HG02623 (cell line): ENCODE results near the gene SIAH3.

Experiments
- ATAC-seq: cut with Tn5 transposase; IDR thresholded peaks from one replicate; pipeline ENCODE4 v1.9.1; 2021; ENCODE audit warnings: moderate library complexity; ENCODE audit not compliant: unreplicated experiment

Gene SIAH3

DNA sequence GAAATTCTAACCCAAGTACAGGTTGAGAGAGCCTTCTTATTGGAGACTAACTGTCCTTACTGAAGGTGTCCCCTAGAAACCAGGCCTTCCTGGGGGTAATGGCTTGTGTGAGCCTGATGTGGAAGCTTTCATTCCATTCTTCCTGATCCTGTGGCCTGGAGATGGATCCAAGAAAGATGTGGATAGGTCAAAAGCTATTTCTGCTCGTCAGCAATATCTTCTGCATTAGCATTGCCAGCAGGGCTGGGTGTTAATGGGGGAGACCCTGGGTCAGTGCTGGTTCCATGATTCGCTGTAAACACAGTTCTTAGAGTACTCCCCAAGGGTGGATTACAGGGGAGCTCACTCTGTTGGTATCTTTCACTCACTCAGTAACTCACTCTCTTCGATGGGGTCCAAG lies 106.6 kb downstream of the SIAH3 start:
- no peak for ATAC-seq

DNA sequence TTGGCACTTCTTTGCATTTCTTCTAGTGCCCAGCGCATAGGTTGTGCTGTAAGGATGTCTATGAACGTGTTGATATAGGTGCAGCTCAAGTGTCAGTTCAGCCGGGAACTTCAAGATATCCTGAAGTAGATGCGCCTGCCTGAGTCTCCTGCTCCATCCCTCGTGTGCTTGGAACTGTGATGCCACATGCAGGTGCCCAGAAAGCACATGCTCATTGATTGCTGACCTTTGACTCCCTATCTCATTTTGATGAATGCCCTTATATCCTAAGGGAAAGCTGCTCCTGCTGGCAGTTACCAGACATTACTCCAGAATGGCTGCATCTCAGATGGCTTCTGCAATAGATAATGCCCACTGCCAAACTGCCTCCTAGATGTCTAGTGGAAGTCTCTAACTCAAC lies 108.6 kb downstream of the SIAH3 start:
- no peak for ATAC-seq

DNA sequence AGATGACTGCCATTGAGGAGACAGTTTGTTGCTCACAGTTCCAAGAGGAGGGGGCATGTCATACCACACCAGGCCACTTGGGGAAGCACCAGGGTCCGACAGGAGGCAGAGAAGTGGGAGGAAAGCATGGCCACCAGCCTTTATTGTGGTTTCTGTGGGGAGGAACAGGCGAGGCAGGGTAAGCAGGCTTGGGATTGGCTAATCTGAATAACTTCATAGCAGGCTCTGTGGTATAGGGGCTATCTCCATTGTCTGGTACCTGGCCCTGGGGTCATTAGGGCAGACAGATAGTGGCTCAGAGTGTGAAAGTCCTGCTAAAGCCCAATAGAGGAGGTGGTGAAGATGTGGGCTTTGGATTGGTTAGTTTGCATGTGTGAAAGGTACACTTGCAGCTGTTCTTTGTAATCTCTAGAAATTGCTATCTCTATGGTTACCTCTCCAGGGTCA lies 114.0 kb downstream of the SIAH3 start:
- no peak for ATAC-seq

DNA sequence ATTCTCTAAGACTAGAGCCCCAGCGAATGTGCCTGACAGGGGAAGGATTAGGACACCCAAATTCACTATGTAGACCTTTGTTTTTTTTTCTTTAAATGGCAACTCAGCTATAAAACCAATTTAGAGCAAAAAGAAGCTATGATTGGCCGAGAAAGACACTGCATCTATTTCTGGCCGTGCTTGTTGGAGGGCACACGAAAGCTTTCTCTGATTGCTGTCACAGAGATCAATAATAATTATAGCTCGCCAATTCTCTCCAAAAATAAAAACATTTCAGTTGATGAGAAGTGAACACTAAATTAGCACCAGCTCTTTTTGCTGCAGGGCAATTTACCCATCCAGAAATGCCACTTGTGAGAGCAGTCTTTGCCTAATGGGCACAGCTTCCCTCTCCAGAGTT lies 118.2 kb downstream of the SIAH3 start:
- no peak for ATAC-seq

DNA sequence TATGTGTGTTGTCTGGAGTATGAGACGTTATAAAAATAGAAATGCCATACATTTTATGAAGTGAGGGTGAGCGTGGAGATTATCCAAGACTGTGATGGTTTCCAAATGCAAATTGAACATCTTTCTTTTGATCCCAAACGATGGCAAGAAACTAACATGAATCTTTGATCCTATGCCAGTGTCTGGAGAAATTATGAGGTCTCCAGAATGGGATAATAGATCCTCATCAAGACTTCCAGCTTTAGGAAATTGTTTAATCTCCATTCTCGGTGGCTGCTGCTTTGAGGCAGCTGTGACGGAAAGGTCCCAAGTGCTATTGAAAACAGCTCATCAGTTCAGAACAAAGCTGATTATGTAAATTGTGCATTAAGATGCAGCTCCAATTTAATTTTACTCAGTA lies 118.6 kb downstream of the SIAH3 start:
- ATAC-seq = no peak

DNA sequence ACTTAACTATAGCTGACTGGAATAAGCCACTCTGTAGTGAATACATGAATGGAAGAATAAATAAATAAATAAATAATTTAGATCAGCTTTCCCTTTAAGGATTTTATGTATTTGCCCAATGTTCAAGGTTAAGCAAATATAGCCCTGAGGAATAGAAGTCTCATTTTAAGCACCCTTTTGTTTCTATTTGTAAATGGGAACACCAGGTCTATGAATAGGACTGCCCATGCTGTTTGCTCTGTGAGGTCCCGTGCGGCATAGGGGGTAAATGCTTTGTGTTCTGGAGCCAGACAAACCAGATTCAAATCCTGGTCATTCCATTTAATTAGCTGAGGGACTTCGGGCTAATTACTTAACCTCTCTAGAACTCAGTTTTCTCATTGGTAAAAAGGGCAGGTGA lies 120.1 kb downstream of the SIAH3 start:
- no peak for ATAC-seq

DNA sequence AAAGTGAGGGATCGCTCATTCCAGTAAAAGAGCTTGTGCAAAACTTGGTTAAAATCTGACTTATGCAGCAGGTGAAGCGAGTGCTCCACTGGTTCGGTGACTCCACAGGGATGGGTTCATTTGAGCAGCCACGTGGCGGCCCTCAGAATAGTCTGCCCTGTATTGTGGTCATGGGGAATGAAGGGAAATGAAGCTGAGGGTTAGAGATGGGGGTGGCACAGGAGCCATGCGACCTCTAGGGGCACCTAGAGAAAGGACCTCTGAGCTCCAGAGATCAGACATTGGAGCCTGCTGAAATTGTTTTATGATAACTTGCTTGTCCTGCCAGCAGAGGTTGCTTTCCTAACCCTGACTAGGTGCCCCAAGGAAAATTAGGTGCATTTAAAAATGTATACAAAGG lies 122.8 kb downstream of the SIAH3 start:
- no peak for ATAC-seq
